ENCODE data around the gene BMAL1. TPM values are rescaled to one million over a fixed set of nuclear protein-coding genes. Genes with fewer than 3 reads are reported as not detected.

The BMAL1 gene
- polyA plus RNA-seq, 3 donors from 2014 or later = 20.2 to 29.6 (median 20.2) TPM

- Mint-ChIP-seq H3K27ac (peak overlapping the region in 3 of 6 donors; percentile 25 to 58 (median 55)), H3K4me1 (peaks cover 81 to 95% of the 10 kb centered on the region in 2 donors), H3K36me3 (no peaks in the 10 kb centered on the region), H3K27me3 (ENCODE audit: low read depth in 3 of 3) (peaks cover 0 to 3% (median 2%) of the 10 kb centered on the region in 3 donors), H3K9me3 (no peaks in the 10 kb centered on the region), H3K4me3 (peak overlapping the region in 1 of 5 donors; percentile 56)
- DNase-seq = no peak
These were observed 11.5 kb downstream of the BMAL1 start for GRCh38 chr11:13289081-13289480.

GRCh38 chr11:13290221-13290980 lies 12.8 kb downstream of the BMAL1 start:
- no peaks in the 10 kb centered on the region for H3K36me3 Mint-ChIP-seq
- peaks cover 0 to under 1% (median 0%) of the 10 kb centered on the region in 3 donors for H3K27me3 Mint-ChIP-seq (ENCODE audit: low read depth in 3 of 3)
- H3K4me3 Mint-ChIP-seq = peak overlapping the region in 4 of 5 donors; percentile 4 to 62 (median 18)
- H3K4me1 Mint-ChIP-seq = peaks cover 67 to 96% of the 10 kb centered on the region in 2 donors
- H3K27ac Mint-ChIP-seq = peak overlapping the region; percentile 3 to 64 (median 28)
- H3K9me3 Mint-ChIP-seq = no peaks in the 10 kb centered on the region
- DNase-seq = no peak

GRCh38 chr11:13291361-13291760 lies 13.8 kb downstream of the BMAL1 start:
- H3K9me3 Mint-ChIP-seq = no peaks in the 10 kb centered on the region
- H3K27ac Mint-ChIP-seq = peak overlapping the region; percentile 3 to 65 (median 32)
- H3K4me1 Mint-ChIP-seq = peaks cover 58 to 98% of the 10 kb centered on the region in 2 donors
- no peaks in the 10 kb centered on the region for H3K27me3 Mint-ChIP-seq (ENCODE audit: low read depth in 3 of 3)
- DNase-seq = no peak
- H3K4me3 Mint-ChIP-seq = peak overlapping the region; percentile 7 to 62 (median 34)
- H3K36me3 Mint-ChIP-seq = no peaks in the 10 kb centered on the region

- peak overlapping the region in 1 of 6 donors; percentile 65 for H3K27ac Mint-ChIP-seq
- H3K27me3 Mint-ChIP-seq (ENCODE audit: low read depth in 3 of 3) = no peaks in the 10 kb centered on the region
- DNase-seq = no peak
- no peaks in the 10 kb centered on the region for H3K36me3 Mint-ChIP-seq
- peak overlapping the region in 2 of 5 donors; percentile 14 to 20 for H3K4me3 Mint-ChIP-seq
- H3K4me1 Mint-ChIP-seq = peaks cover 53 to 98% of the 10 kb centered on the region in 2 donors
- no peaks in the 10 kb centered on the region for H3K9me3 Mint-ChIP-seq
These were observed 14.2 kb downstream of the BMAL1 start for GRCh38 chr11:13291800-13292199.

- peak overlapping the region in 4 of 5 donors; percentile 22 to 76 (median 49) for H3K4me3 Mint-ChIP-seq
- DNase-seq = no peak
- no peaks in the 10 kb centered on the region for H3K36me3 Mint-ChIP-seq
- H3K9me3 Mint-ChIP-seq = no peaks in the 10 kb centered on the region
- no peaks in the 10 kb centered on the region for H3K27me3 Mint-ChIP-seq (ENCODE audit: low read depth in 3 of 3)
- peak overlapping the region in 5 of 6 donors; percentile 3 to 57 (median 20) for H3K27ac Mint-ChIP-seq
- H3K4me1 Mint-ChIP-seq = peaks cover 42 to 98% of the 10 kb centered on the region in 2 donors
These were observed 15.4 kb downstream of the BMAL1 start for GRCh38 chr11:13292970-13293369.

- H3K4me1 Mint-ChIP-seq = peaks cover 30 to 89% of the 10 kb centered on the region in 2 donors
- H3K27me3 Mint-ChIP-seq (ENCODE audit: low read depth in 3 of 3) = no peaks in the 10 kb centered on the region
- H3K9me3 Mint-ChIP-seq = no peaks in the 10 kb centered on the region
- peak overlapping the region in 5 of 6 donors; percentile 10 to 80 (median 68) for H3K27ac Mint-ChIP-seq
- peaks cover 0 to 5% (median 0%) of the 10 kb centered on the region in 3 donors for H3K36me3 Mint-ChIP-seq
- DNase-seq = no peak
- H3K4me3 Mint-ChIP-seq = peak overlapping the region; percentile 6 to 71 (median 31)
These were observed 16.6 kb downstream of the BMAL1 start for GRCh38 chr11:13294178-13294577.

GRCh38 chr11:13294771-13295579 lies 17.4 kb downstream of the BMAL1 start:
- Mint-ChIP-seq H3K9me3 (no peaks in the 10 kb centered on the region), H3K4me3 (peak overlapping the region; percentile 6 to 71 (median 44)), H3K36me3 (peaks cover 0 to 6% (median 0%) of the 10 kb centered on the region in 3 donors), H3K4me1 (peaks cover 22 to 81% of the 10 kb centered on the region in 2 donors), H3K27ac (peak overlapping the region; percentile 41 to 81 (median 69)), H3K27me3 (ENCODE audit: low read depth in 3 of 3) (no peaks in the 10 kb centered on the region)
- no peak for DNase-seq

GRCh38 chr11:13297308-13297916 lies 19.8 kb downstream of the BMAL1 start:
- H3K27me3 Mint-ChIP-seq (ENCODE audit: low read depth in 3 of 3) = no peaks in the 10 kb centered on the region
- H3K36me3 Mint-ChIP-seq = peaks cover 0 to 6% (median 0%) of the 10 kb centered on the region in 3 donors
- H3K27ac Mint-ChIP-seq = peak overlapping the region; percentile 62 to 85 (median 81)
- peaks cover 0 to 59% of the 10 kb centered on the region in 2 donors for H3K4me1 Mint-ChIP-seq
- DNase-seq = no peak
- H3K4me3 Mint-ChIP-seq = peak overlapping the region; percentile 34 to 79 (median 70)
- H3K9me3 Mint-ChIP-seq = no peaks in the 10 kb centered on the region

GRCh38 chr11:13297917-13298356 lies 20.3 kb downstream of the BMAL1 start:
- Mint-ChIP-seq H3K36me3 (peaks cover 0 to 6% (median 0%) of the 10 kb centered on the region in 3 donors), H3K27me3 (ENCODE audit: low read depth in 3 of 3) (no peaks in the 10 kb centered on the region), H3K27ac (peak overlapping the region; percentile 62 to 85 (median 81)), H3K9me3 (no peaks in the 10 kb centered on the region), H3K4me1 (peaks cover 0 to 54% of the 10 kb centered on the region in 2 donors), H3K4me3 (peak overlapping the region; percentile 34 to 79 (median 70))
- DNase-seq = peak in 2 of 3 donors; percentile 36 to 48

GRCh38 chr11:13298765-13299164 lies 21.2 kb downstream of the BMAL1 start:
- H3K27me3 Mint-ChIP-seq (ENCODE audit: low read depth in 3 of 3) = peaks cover 0 to 5% (median 0%) of the 10 kb centered on the region in 3 donors
- H3K4me1 Mint-ChIP-seq = peaks cover 0 to 45% of the 10 kb centered on the region in 2 donors
- H3K36me3 Mint-ChIP-seq = peaks cover 0 to 6% (median 2%) of the 10 kb centered on the region in 3 donors
- DNase-seq = no peak
- H3K4me3 Mint-ChIP-seq = peak overlapping the region; percentile 8 to 59 (median 39)
- peak overlapping the region; percentile 9 to 83 (median 59) for H3K27ac Mint-ChIP-seq
- no peaks in the 10 kb centered on the region for H3K9me3 Mint-ChIP-seq

- no peak for DNase-seq
- Mint-ChIP-seq H3K27me3 (ENCODE audit: low read depth in 3 of 3) (peaks cover 0 to 7% (median 0%) of the 10 kb centered on the region in 3 donors), H3K9me3 (no peaks in the 10 kb centered on the region), H3K4me1 (peaks cover 0 to 18% of the 10 kb centered on the region in 2 donors), H3K36me3 (peaks cover 0 to 6% (median 6%) of the 10 kb centered on the region in 3 donors), H3K4me3 (peak overlapping the region in 3 of 5 donors; percentile 48 to 73 (median 57)), H3K27ac (peak overlapping the region in 5 of 6 donors; percentile 64 to 87 (median 78))
These were observed 23.9 kb downstream of the BMAL1 start for GRCh38 chr11:13301522-13301921.

GRCh38 chr11:13302420-13302958 lies 24.9 kb downstream of the BMAL1 start:
- Mint-ChIP-seq H3K4me3 (peak overlapping the region; percentile 3 to 80 (median 36)), H3K4me1 (peaks cover 0 to 8% of the 10 kb centered on the region in 2 donors)

More at GRCh38 chr11:13302420-13302958, 24.9 kb downstream of the BMAL1 start:
- Mint-ChIP-seq H3K36me3 (peaks cover 0 to 6% (median 6%) of the 10 kb centered on the region in 3 donors), H3K27me3 (ENCODE audit: low read depth in 3 of 3) (peaks cover 0 to 7% (median 0%) of the 10 kb centered on the region in 3 donors), H3K27ac (peak overlapping the region in 5 of 6 donors; percentile 64 to 87 (median 82)), H3K9me3 (no peaks in the 10 kb centered on the region)
- DNase-seq = no peak
